ENCODE data around the gene RPP25. TPM values are rescaled to one million over a fixed set of nuclear protein-coding genes. Genes with fewer than 3 reads are reported as not detected.

RPP25 gene
- total RNA-seq, 1 experiment from 2014 or later = 31.3 TPM

- H3K36me3 Mint-ChIP-seq = peaks cover 54% of the 10 kb centered on the region
- CTCF ChIA-PET = no interaction called here
- H3K4me3 Mint-ChIP-seq = no peak overlapping the region
- POLR2A ChIA-PET = interaction anchor here (0.6 kb wide), 1 partner anchor 158 kb away, joined by 3 read pairs; no protein-coding TSS in a partner anchor
- no peaks in the 10 kb centered on the region for H3K27me3 Mint-ChIP-seq (ENCODE audit: low read depth)
- ATAC-seq = no peak
- peaks cover 8% of the 10 kb centered on the region for H3K9me3 Mint-ChIP-seq
- H3K27ac Mint-ChIP-seq = no peak overlapping the region
- peaks cover 15% of the 10 kb centered on the region for H3K4me1 Mint-ChIP-seq
- TF ChIP-seq ZNF121 (CRISPR knock-in tag; IDR thresholded peaks at IDR 0.05) (peak; percentile 67; the same call in 1 of the 2 replicates), GTF2I (CRISPR knock-in tag; conservative IDR thresholded peaks at IDR 0.05) (no peak)
- TF ChIP-seq, protein P1, sequence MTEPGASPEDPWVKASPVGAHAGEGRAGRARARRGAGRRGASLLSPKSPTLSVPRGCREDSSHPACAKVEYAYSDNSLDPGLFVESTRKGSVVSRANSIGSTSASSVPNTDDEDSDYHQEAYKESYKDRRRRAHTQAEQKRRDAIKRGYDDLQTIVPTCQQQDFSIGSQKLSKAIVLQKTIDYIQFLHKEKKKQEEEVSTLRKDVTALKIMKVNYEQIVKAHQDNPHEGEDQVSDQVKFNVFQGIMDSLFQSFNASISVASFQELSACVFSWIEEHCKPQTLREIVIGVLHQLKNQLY (CRISPR knock-in tag; IDR thresholded peaks at IDR 0.05) = no peak
- TF ChIP-seq, protein P2, sequence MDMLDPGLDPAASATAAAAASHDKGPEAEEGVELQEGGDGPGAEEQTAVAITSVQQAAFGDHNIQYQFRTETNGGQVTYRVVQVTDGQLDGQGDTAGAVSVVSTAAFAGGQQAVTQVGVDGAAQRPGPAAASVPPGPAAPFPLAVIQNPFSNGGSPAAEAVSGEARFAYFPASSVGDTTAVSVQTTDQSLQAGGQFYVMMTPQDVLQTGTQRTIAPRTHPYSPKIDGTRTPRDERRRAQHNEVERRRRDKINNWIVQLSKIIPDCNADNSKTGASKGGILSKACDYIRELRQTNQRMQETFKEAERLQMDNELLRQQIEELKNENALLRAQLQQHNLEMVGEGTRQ (CRISPR knock-in tag; IDR thresholded peaks at IDR 0.05) = no peak
- DNase-seq (ENCODE audit: low spot score) = no peak
Measured at GRCh38 chr15:74908635-74909034, 47.9 kb downstream of the RPP25 start.

- ChIA-PET POLR2A (interaction anchor here (1.0 to 1.4 kb wide), 4 partner anchors 10 to 147 kb away, joined by 4 to 12 read pairs (median 7); partner anchors contain the start of gene COX5A), CTCF (interaction anchor here (1.0 to 2.8 kb wide), 11 partner anchors 9 to 139 kb away, joined by 4 to 16 read pairs (median 5); partner anchors contain the start of gene CPLX3)
- H3K9me3 Mint-ChIP-seq = peaks cover 8% of the 10 kb centered on the region
- DNase-seq (ENCODE audit: low spot score) (no peak), ATAC-seq (peak; percentile 6)
- peak overlapping the region; percentile 94 for H3K27ac Mint-ChIP-seq
- H3K27me3 Mint-ChIP-seq (ENCODE audit: low read depth) = no peaks in the 10 kb centered on the region
- peaks cover 15% of the 10 kb centered on the region for H3K4me1 Mint-ChIP-seq
- H3K36me3 Mint-ChIP-seq = peaks cover 57% of the 10 kb centered on the region
- peak overlapping the region; percentile 94 for H3K4me3 Mint-ChIP-seq
- TF ChIP-seq, protein P3, sequence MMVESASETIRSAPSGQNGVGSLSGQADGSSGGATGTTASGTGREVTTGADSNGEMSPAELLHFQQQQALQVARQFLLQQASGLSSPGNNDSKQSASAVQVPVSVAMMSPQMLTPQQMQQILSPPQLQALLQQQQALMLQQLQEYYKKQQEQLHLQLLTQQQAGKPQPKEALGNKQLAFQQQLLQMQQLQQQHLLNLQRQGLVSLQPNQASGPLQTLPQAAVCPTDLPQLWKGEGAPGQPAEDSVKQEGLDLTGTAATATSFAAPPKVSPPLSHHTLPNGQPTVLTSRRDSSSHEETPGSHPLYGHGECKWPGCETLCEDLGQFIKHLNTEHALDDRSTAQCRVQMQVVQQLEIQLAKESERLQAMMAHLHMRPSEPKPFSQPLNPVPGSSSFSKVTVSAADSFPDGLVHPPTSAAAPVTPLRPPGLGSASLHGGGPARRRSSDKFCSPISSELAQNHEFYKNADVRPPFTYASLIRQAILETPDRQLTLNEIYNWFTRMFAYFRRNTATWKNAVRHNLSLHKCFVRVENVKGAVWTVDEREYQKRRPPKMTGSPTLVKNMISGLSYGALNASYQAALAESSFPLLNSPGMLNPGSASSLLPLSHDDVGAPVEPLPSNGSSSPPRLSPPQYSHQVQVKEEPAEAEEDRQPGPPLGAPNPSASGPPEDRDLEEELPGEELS (CRISPR knock-in tag; IDR thresholded peaks at IDR 0.05) = 0 out of 2 replicates have a peak, but pooled peaks have one; percentile 35
- TF ChIP-seq, protein P2 (CRISPR knock-in tag; IDR thresholded peaks at IDR 0.05) = no peak
- 0 out of 2 replicates have a peak, but pooled peaks have one; percentile 0 for TF ChIP-seq MYBL2 (CRISPR knock-in tag; IDR thresholded peaks at IDR 0.05)
Measured at GRCh38 chr15:74907163-74907870, 49.3 kb downstream of the RPP25 start.

DNA sequence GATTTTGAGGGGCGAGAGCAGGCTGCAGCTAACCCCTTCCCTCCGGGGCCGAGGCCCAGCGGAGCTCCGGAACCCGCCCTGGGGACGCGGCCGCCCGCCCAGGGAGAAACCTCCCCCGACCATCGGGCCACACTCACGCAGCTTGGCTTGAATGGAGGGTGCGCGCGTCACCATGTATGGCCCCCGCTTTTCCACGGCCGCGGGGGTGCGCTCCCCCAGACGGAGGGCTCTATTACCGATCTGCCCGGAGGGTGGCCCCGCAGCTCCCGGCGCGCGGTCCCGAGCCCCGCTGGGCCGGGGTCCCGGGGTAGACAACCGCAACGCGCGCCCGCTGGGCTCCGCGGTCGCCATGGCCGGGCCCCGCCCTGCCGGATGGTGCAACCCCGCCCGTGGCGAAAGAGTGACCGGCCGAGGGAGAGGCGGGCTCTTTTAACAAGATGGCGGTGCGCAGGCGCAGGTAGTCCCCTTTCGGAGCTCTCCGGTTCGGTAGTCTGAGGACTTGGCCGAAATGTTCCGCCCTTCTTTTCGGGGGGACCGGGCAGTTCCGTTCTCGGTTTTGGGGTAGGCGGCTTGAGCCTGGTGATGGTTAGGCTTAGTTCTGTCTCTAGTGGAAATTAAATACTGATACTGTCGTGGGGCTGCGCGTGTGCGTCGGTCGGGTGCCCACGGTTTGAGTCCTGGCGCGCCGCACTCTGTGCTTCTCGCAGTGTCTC is 50.0 kb downstream of the RPP25 start, which contains the start of gene FAM219B:
TSS of gene FAM219B (minus strand) at position 402 of the 713 bp plus-strand sequence. CDS start at position 351, 51 bp downstream.
- H3K4me3 Mint-ChIP-seq = peak within 1 kb of the TSS; percentile 94
- DNase-seq (ENCODE audit: low spot score) (peak; percentile 93), ATAC-seq (peak; percentile 90)
- CTCF ChIA-PET = interaction anchor here (1.0 to 2.8 kb wide), 14 partner anchors 8 to 285 kb away, joined by 3 to 16 read pairs (median 5); partner anchors contain the start of genes CPLX3 and RPP25
- peaks cover 8% of the 10 kb centered on the region for H3K9me3 Mint-ChIP-seq
- peaks cover 15% of the 10 kb centered on the region for H3K4me1 Mint-ChIP-seq
- POLR2A ChIA-PET = interaction anchor here (0.6 to 1.4 kb wide), 8 partner anchors 9 to 146 kb away, joined by 3 to 12 read pairs (median 4); partner anchors contain the start of genes COX5A, RPP25 and ULK3
- peak within 1 kb of the TSS; percentile 94 for H3K27ac Mint-ChIP-seq
- H3K36me3 Mint-ChIP-seq = peaks cover 56% of the 10 kb centered on the region
- no peaks in the 10 kb centered on the region for H3K27me3 Mint-ChIP-seq (ENCODE audit: low read depth)
- TF ChIP-seq ELF4 (CRISPR knock-in tag; IDR thresholded peaks at IDR 0.05; ENCODE audit: low read depth) (0 out of 2 replicates have a peak, but pooled peaks have one; percentile 53), PRRX2 (CRISPR knock-in tag; IDR thresholded peaks at IDR 0.05) (no peak), CREB1 (CRISPR knock-in tag; IDR thresholded peaks at IDR 0.05) (no peak), CDX4 (CRISPR knock-in tag; IDR thresholded peaks at IDR 0.05; ENCODE audit: borderline replicate concordance) (no peak), RORB (CRISPR knock-in tag; IDR thresholded peaks at IDR 0.05) (no peak), CTCF (IDR thresholded peaks at IDR 0.05) (no peak), JUN (CRISPR knock-in tag; IDR thresholded peaks at IDR 0.05) (no peak), ZMAT4 (CRISPR knock-in tag; IDR thresholded peaks at IDR 0.05) (no peak), NFYB (CRISPR knock-in tag; conservative IDR thresholded peaks at IDR 0.05; ENCODE audit: low read depth) (no peak), E2F5 (CRISPR knock-in tag; IDR thresholded peaks at IDR 0.05) (peak; percentile 85), MAX (CRISPR knock-in tag; IDR thresholded peaks at IDR 0.05) (no peak; the same call in 1 of the 2 replicates), ZNF121 (CRISPR knock-in tag; IDR thresholded peaks at IDR 0.05) (no peak), ZNF423 (CRISPR knock-in tag; IDR thresholded peaks at IDR 0.05) (0 out of 2 replicates have a peak, but pooled peaks have one; percentile 37)
- TF ChIP-seq, protein P4, sequence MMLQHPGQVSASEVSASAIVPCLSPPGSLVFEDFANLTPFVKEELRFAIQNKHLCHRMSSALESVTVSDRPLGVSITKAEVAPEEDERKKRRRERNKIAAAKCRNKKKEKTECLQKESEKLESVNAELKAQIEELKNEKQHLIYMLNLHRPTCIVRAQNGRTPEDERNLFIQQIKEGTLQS (CRISPR knock-in tag; conservative IDR thresholded peaks at IDR 0.05) = no peak

All from WTC11 (cell line).